ENCODE data around the gene EXPH5.
"Not testable (repeated sequence)": the region's sequence is repeated elsewhere in the genome, so short reads cannot be mapped to it uniquely, and the experiment has no call there.

EXPH5 gene

GRCh38 chr11:108593923-108594434 lies 411 bp upstream of the EXPH5 start:
- TF ChIP-seq POLR2A (IDR thresholded peaks at IDR 0.05; ENCODE audit: low read depth, low read length) = no peak
- no peak for DNase-seq (ENCODE audit: insufficient read length, low spot score)

GRCh38 chr11:108592591-108593213 lies 866 bp downstream of the EXPH5 start:
- DNase-seq (ENCODE audit: insufficient read length, low spot score) = peak; percentile 12
- FAIRE-seq = no peak
- no peak for TF ChIP-seq POLR2A (IDR thresholded peaks at IDR 0.05; ENCODE audit: low read depth, low read length)

More at GRCh38 chr11:108593923-108594434, 411 bp upstream of the EXPH5 start:
- FAIRE-seq = no peak

GRCh38 chr11:108591893-108592292 lies 1.7 kb downstream of the EXPH5 start:
- DNase-seq (ENCODE audit: insufficient read length, low spot score) = no peak
- no peak for FAIRE-seq
- TF ChIP-seq POLR2A (IDR thresholded peaks at IDR 0.05; ENCODE audit: low read depth, low read length) = no peak

GRCh38 chr11:108589136-108589535 lies 4.4 kb downstream of the EXPH5 start:
- TF ChIP-seq POLR2A (IDR thresholded peaks at IDR 0.05; ENCODE audit: low read depth, low read length) = no peak
- FAIRE-seq (no peak), DNase-seq (ENCODE audit: insufficient read length, low spot score) (no peak)

- FAIRE-seq (no peak), DNase-seq (ENCODE audit: insufficient read length, low spot score) (no peak)
- no peak for TF ChIP-seq POLR2A (IDR thresholded peaks at IDR 0.05; ENCODE audit: low read depth, low read length)
Measured at GRCh38 chr11:108588287-108588686, 5.3 kb downstream of the EXPH5 start.

- FAIRE-seq = no peak
- no peak for DNase-seq (ENCODE audit: insufficient read length, low spot score)
- TF ChIP-seq POLR2A (IDR thresholded peaks at IDR 0.05; ENCODE audit: low read depth, low read length) = no peak
Measured at GRCh38 chr11:108587109-108587508, 6.5 kb downstream of the EXPH5 start.

- no peak for TF ChIP-seq POLR2A (IDR thresholded peaks at IDR 0.05; ENCODE audit: low read depth, low read length)
- FAIRE-seq (no peak), DNase-seq (ENCODE audit: insufficient read length, low spot score) (no peak)
Measured at GRCh38 chr11:108586600-108586999, 7.0 kb downstream of the EXPH5 start.

GRCh38 chr11:108586185-108586584 lies 7.4 kb downstream of the EXPH5 start:
- DNase-seq (ENCODE audit: insufficient read length, low spot score); FAIRE-seq: not testable (repeated sequence)

GRCh38 chr11:108584973-108585372 lies 8.6 kb downstream of the EXPH5 start:
- TF ChIP-seq POLR2A (IDR thresholded peaks at IDR 0.05; ENCODE audit: low read depth, low read length) = no peak
- FAIRE-seq = no peak
- no peak for DNase-seq (ENCODE audit: insufficient read length, low spot score)

GRCh38 chr11:108580645-108581044 lies 12.9 kb downstream of the EXPH5 start:
- TF ChIP-seq POLR2A (IDR thresholded peaks at IDR 0.05; ENCODE audit: low read depth, low read length) = no peak
- FAIRE-seq (no peak), DNase-seq (ENCODE audit: insufficient read length, low spot score) (no peak)

- DNase-seq (ENCODE audit: insufficient read length, low spot score) (no peak), FAIRE-seq (no peak)
- TF ChIP-seq POLR2A (IDR thresholded peaks at IDR 0.05; ENCODE audit: low read depth, low read length) = no peak
Measured at GRCh38 chr11:108580043-108580442, 13.5 kb downstream of the EXPH5 start.

GRCh38 chr11:108576523-108576922 lies 17.0 kb downstream of the EXPH5 start:
- no peak for DNase-seq (ENCODE audit: insufficient read length, low spot score)
- no peak for FAIRE-seq
- TF ChIP-seq POLR2A (IDR thresholded peaks at IDR 0.05; ENCODE audit: low read depth, low read length) = no peak

- FAIRE-seq (no peak), DNase-seq (ENCODE audit: insufficient read length, low spot score) (no peak)
- no peak for TF ChIP-seq POLR2A (IDR thresholded peaks at IDR 0.05; ENCODE audit: low read depth, low read length)
Measured at GRCh38 chr11:108574675-108575074, 18.9 kb downstream of the EXPH5 start.

- DNase-seq (ENCODE audit: insufficient read length, low spot score) = no peak
- FAIRE-seq = no peak
Measured at GRCh38 chr11:108571001-108571400, 22.6 kb downstream of the EXPH5 start.

GRCh38 chr11:108569896-108570295 lies 23.7 kb downstream of the EXPH5 start:
- TF ChIP-seq POLR2A (IDR thresholded peaks at IDR 0.05; ENCODE audit: low read depth, low read length) = no peak
- no peak for DNase-seq (ENCODE audit: insufficient read length, low spot score)
- no peak for FAIRE-seq

More at GRCh38 chr11:108571001-108571400, 22.6 kb downstream of the EXPH5 start:
- TF ChIP-seq POLR2A (IDR thresholded peaks at IDR 0.05; ENCODE audit: low read depth, low read length) = no peak

Measured in H54 (cell line).